Mucosa of gallbladder (tissue), 1 donor: ENCODE data around the gene EFS. TPM values are rescaled to one million over a fixed set of nuclear protein-coding genes. Genes with fewer than 3 reads are reported as not detected.
A peak's percentile ranks its signal among the peaks of the same experiment; 100 is the strongest.

Experiments
- DNase-seq: peaks from one replicate; pipeline ENCODE4 v3.0.0-alpha.2; 2020; ENCODE audit warnings: low spot score
- total RNA-seq: library from RNA; stranded (reverse); gene quantifications from one replicate; pipeline ENCODE4 v1.2.1, GENCODE V29; 2021
- donor health status: DM: no; HTN: no; CAD: no.

The EFS gene
- total RNA-seq, 1 donor from 2014 or later, result 10.8 TPM

DNA sequence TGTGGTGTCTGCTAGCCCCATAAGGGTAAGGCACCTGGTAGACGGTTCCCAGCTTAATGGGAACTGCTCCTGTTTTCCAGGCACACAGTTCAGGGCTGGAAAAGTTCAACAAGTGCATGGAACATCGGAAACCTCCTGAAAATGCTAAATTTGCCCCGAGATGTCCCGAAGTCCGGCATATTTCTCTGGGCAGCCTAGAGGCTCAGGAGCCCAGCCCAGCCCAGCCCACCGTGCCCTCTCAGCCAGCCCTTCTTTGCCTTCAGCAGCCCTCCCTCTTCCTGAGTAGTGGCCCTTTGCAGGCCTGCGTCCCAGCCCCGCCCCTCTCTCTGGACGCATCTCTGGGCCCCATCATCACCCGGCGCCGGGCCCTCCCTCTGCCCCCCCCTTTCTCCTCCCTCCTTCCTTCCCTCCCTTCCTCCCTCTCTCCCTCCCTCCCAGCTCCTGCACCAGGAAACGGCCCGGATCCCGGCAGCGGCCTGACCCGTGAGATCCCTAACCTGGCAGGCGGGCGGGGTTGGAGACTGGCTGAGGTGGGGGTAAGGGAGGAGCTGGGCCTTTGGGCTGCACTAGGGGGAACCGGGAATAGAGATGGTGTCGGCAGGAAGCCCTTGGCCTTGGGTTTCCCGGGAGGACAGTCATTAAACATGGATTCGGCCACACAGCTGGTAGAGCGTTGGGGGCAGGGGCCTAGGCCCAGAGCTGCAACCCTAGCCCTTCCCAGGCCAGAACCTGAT lies 58.4 kb downstream of the EFS start, which contains the start of gene BCL2L2:
Gene BCL2L2, plus strand, starts transcription at position 422 of the 734 bp plus-strand sequence. CDS start 935 bp downstream, outside the sequence.
- DNase-seq, result peak; percentile 92

Other genes starting within 250 kb of the EFS start
- gene CEBPE, start 245.9 kb downstream of the EFS start, total RNA-seq, result 0.20 TPM
- 98.5 TPM for gene SLC7A8, start 181.5 kb downstream of the EFS start, total RNA-seq
- 0.20 TPM for gene RNF212B, start 127.2 kb downstream of the EFS start, total RNA-seq
- gene HOMEZ, start 79.0 kb downstream of the EFS start, total RNA-seq, result 26.0 TPM
- 24.4 TPM for gene PPP1R3E, start 62.3 kb downstream of the EFS start, total RNA-seq
- 54.2 TPM for gene BCL2L2, start 58.3 kb downstream of the EFS start, total RNA-seq
- 186 TPM for gene PABPN1, start 43.7 kb downstream of the EFS start, total RNA-seq
- gene SLC22A17, start 12.3 kb downstream of the EFS start, total RNA-seq, result 64.3 TPM
- gene IL25, start 7.6 kb upstream of the EFS start, total RNA-seq, result not detected
- gene CMTM5, start 11.9 kb upstream of the EFS start, total RNA-seq, result 2.2 TPM
- gene MYH6, start 43.1 kb upstream of the EFS start, total RNA-seq, result not detected
- 0.12 TPM for gene MYH7, start 70.5 kb upstream of the EFS start, total RNA-seq
- gene NGDN, start 104.5 kb upstream of the EFS start, total RNA-seq, result 22.9 TPM
- 12.5 TPM for gene ZFHX2, start 186.6 kb upstream of the EFS start, total RNA-seq
- 29.1 TPM for gene THTPA, start 191.1 kb upstream of the EFS start, total RNA-seq
- gene AP1G2, start 202.6 kb upstream of the EFS start, total RNA-seq, result 294 TPM
- 1.2 TPM for gene JPH4, start 213.6 kb upstream of the EFS start, total RNA-seq